GM10248 (cell line): ENCODE results near the gene OCIAD2.

Source experiments
- CTCF ChIA-PET: fragments of 300-600 bp; sonication (Branson Sonifier 250); formaldehyde crosslinking; extraction: SDS; loops from one replicate; lab custom pipeline; 2021; ENCODE audit warnings: antibody characterized with exemption; lab: Yijun Ruan, JAX
- POLR2A ChIA-PET: fragments of 350-650 bp; sonication (Branson Sonifier 250); formaldehyde crosslinking; extraction: SDS; loops from one replicate; lab custom pipeline; 2020; ENCODE audit warnings: antibody characterized with exemption; lab: Yijun Ruan, JAX
- DNase-seq: peaks from one replicate; pipeline ENCODE4 v3.0.0; 2012; ENCODE audit errors: extremely low spot score
- TF ChIP-seq, protein P1 (sequence below): IDR thresholded peaks from 2 replicates; pipeline ENCODE4 v1.5.1; 2012; ENCODE audit warnings: mild to moderate bottlenecking, low read depth; ENCODE audit errors: extremely low read depth, missing control alignments, control extremely low read depth

OCIAD2 gene

DNA sequence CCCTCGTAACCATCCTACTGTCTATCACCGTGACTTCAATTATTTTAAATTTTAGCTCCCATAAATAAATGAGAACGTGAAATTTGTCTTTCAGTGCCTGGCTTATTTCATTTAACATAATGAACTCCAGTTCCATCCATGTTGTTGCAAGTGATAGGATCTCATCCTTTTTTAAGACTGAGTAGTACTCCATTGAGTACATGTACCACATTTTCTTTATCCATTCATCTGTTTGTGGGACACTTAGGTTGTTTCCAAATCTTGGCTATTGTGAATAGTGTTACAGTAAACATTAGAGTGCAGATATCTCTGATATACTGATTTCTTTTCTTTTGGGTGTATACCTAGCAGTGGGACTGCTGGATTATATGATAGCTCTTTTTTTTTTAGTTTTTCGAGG is 42.8 kb downstream of the OCIAD2 start:
- no peak for DNase-seq
- CTCF ChIA-PET = interaction anchor here (1.3 to 1.5 kb wide), 2 partner anchors 11 to 14 kb away, joined by 3 to 4 read pairs; no protein-coding TSS in a partner anchor
- TF ChIP-seq, protein P1, sequence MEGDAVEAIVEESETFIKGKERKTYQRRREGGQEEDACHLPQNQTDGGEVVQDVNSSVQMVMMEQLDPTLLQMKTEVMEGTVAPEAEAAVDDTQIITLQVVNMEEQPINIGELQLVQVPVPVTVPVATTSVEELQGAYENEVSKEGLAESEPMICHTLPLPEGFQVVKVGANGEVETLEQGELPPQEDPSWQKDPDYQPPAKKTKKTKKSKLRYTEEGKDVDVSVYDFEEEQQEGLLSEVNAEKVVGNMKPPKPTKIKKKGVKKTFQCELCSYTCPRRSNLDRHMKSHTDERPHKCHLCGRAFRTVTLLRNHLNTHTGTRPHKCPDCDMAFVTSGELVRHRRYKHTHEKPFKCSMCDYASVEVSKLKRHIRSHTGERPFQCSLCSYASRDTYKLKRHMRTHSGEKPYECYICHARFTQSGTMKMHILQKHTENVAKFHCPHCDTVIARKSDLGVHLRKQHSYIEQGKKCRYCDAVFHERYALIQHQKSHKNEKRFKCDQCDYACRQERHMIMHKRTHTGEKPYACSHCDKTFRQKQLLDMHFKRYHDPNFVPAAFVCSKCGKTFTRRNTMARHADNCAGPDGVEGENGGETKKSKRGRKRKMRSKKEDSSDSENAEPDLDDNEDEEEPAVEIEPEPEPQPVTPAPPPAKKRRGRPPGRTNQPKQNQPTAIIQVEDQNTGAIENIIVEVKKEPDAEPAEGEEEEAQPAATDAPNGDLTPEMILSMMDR = no peak
- POLR2A ChIA-PET = no interaction called here

DNA sequence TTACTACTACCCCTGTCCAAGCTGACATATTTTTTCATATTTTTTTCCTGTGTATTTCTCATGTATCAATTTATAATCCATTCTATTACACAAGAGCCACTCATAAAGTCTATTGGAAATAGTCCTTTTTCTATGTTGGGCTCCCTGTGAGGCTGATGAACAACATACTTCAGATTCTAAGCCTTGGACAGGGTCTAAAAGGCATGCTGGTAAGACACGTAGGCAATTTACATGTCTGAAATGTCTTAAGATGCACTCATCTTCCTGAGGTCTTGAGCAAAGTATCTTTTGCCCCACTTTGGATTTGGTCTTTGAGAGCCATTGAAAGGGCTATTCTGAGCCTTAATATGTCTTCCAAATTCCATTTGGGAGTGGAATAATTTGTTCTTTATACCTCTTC is 43.9 kb downstream of the OCIAD2 start:
- TF ChIP-seq, protein P1 = no peak
- DNase-seq = no peak
- CTCF ChIA-PET = interaction anchor here (1.6 kb wide), 1 partner anchor 29 kb away, joined by 3 read pairs; no protein-coding TSS in a partner anchor
- POLR2A ChIA-PET = no interaction called here

DNA sequence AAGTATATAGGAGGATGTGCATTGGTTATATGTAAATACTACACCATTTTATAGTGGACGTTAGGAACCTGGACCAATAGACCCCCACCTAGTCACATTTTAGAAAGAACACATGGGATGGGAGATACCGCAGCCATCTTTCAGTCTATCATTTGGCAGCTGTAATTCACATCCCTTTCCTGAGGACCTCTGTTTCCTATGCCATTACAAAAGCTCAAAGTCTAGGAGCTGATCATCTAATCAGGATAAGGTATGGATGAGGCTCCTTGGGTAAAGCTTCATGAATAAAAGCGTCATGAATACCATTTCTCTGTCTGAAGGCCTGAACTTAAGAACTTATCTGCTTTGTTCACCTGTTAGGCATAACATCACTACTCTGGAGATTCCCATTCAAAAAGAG is 44.5 kb downstream of the OCIAD2 start:
- TF ChIP-seq, protein P1 = no peak
- ChIA-PET CTCF (interaction anchor here (1.6 kb wide), 1 partner anchor 29 kb away, joined by 3 read pairs; no protein-coding TSS in a partner anchor), POLR2A (no interaction called here)
- no peak for DNase-seq

DNA sequence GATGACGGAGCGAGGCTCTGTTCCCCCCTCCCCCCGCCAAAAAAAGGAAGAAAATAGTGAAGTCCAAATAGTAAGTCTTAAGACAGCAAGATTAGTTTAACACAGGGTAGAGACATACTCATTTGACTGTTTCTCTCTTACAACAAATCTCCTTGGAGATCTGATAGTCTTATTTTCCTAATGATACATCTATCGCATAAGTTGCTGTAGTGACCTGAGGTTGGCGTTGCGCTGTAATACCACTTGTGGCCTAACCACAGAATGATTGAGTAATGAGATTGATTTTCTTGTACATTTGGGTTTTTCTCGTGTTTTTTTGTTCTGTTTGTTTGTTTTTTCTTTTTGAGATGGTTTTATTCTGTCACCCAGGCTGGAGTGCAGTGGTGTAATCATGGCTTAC is 48.4 kb downstream of the OCIAD2 start:
- DNase-seq = no peak
- POLR2A ChIA-PET = no interaction called here
- CTCF ChIA-PET = interaction anchor here (1.0 kb wide), 1 partner anchor 105 kb away, joined by 3 read pairs; no protein-coding TSS in a partner anchor
- TF ChIP-seq, protein P1 = no peak

DNA sequence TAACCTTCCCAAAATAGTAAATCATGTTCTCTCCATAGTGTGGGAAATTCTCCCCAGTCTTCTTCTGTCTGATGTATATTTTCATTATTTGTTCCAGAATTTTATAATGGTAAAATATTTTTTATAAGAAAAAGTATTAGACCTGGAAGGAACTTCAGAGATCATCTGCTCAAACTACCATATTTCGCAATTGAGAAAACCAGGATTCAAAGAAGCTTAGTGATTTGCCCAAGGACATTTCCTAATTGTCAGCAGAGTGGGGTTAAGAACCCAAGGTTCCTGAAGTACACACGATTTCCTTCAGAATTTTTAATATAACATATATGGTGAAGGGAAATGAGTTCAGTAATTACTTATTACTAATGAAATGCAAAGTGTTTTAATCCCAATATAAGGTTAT is 51.6 kb downstream of the OCIAD2 start:
- no peak for DNase-seq
- ChIA-PET CTCF (interaction anchor here (1.1 kb wide), 1 partner anchor 15 kb away, joined by 4 read pairs; no protein-coding TSS in a partner anchor), POLR2A (no interaction called here)
- TF ChIP-seq, protein P1 = no peak

DNA sequence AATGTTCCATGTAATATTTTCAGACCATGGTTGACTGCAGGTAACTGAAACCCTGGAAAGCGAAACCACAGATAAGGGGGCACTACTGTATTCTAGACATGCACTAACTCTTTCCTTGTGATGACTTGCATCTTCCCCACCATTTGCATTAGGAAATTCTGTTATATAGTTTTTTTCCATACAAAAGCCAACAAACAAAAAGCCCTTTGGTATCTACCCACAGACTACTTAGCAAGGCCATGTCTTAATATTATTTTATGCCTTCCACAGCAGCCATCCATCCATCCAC is 52.2 kb downstream of the OCIAD2 start:
- POLR2A ChIA-PET = no interaction called here
- DNase-seq = no peak
- CTCF ChIA-PET = no interaction called here
- TF ChIP-seq, protein P1 = no peak
